Measurements from ENCODE around the gene PLTP. TPM values are rescaled to one million over a fixed set of nuclear protein-coding genes. Genes with fewer than 3 reads are reported as not detected.

The PLTP gene
- polyA plus RNA-seq, 1 experiment: 22.0 TPM

- CTCF ChIA-PET: interaction anchor here (1.1 to 1.7 kb wide), 3 partner anchors 11 to 29 kb away, joined by 3 to 5 read pairs (median 4); no protein-coding TSS in a partner anchor
- POLR2A ChIA-PET: interaction anchor here (0.6 to 1.1 kb wide), 4 partner anchors 14 to 54 kb away, joined by 3 to 9 read pairs (median 5); no protein-coding TSS in a partner anchor
- H3K36me3 ChIP-seq (ENCODE audit: control insufficient read depth, insufficient read depth, low read length): no peaks in the 10 kb centered on the region
- TF ChIP-seq CTCF (IDR thresholded peaks at IDR 0.05; ENCODE audit: insufficient read depth, low read depth, low read length): no peak
- DNase-seq (ENCODE audit: low read depth): no peak
- no peak overlapping the region for H3K4me3 ChIP-seq (ENCODE audit: low read depth, low read length)
- no peaks in the 10 kb centered on the region for H3K27me3 ChIP-seq (ENCODE audit: control insufficient read depth, insufficient read depth, low read length)
Measured at GRCh38 chr20:45918779-45919537, 7.0 kb upstream of the PLTP start.

- no peak for TF ChIP-seq CTCF (IDR thresholded peaks at IDR 0.05; ENCODE audit: insufficient read depth, low read depth, low read length)
- no peaks in the 10 kb centered on the region for H3K36me3 ChIP-seq (ENCODE audit: control insufficient read depth, insufficient read depth, low read length)
- DNase-seq (ENCODE audit: low read depth): no peak
- H3K4me3 ChIP-seq (ENCODE audit: low read depth, low read length): no peak overlapping the region
- no peaks in the 10 kb centered on the region for H3K27me3 ChIP-seq (ENCODE audit: control insufficient read depth, insufficient read depth, low read length)
- ChIA-PET CTCF (interaction anchor here (0.7 to 1.1 kb wide), 2 partner anchors 12 to 28 kb away, joined by 3 read pairs; no protein-coding TSS in a partner anchor), POLR2A (interaction anchor here (0.6 kb wide), 1 partner anchor 15 kb away, joined by 6 read pairs; no protein-coding TSS in a partner anchor)
Measured at GRCh38 chr20:45918182-45918737, 6.3 kb upstream of the PLTP start.

GRCh38 chr20:45917790-45918141 is 5.8 kb upstream of the PLTP start:
- Histone ChIP-seq H3K36me3 (ENCODE audit: control insufficient read depth, insufficient read depth, low read length) (no peaks in the 10 kb centered on the region), H3K4me3 (ENCODE audit: low read depth, low read length) (no peak overlapping the region), H3K27me3 (ENCODE audit: control insufficient read depth, insufficient read depth, low read length) (no peaks in the 10 kb centered on the region)
- ChIA-PET CTCF (interaction anchor here (0.7 to 1.1 kb wide), 2 partner anchors 12 to 27 kb away, joined by 3 read pairs; no protein-coding TSS in a partner anchor), POLR2A (no interaction called here)
- TF ChIP-seq CTCF (IDR thresholded peaks at IDR 0.05; ENCODE audit: insufficient read depth, low read depth, low read length): no peak
- DNase-seq (ENCODE audit: low read depth): no peak

GRCh38 chr20:45913116-45913515 is 1.2 kb upstream of the PLTP start:
- Histone ChIP-seq H3K4me3 (ENCODE audit: low read depth, low read length) (no peak overlapping the region), H3K36me3 (ENCODE audit: control insufficient read depth, insufficient read depth, low read length) (no peaks in the 10 kb centered on the region), H3K27me3 (ENCODE audit: control insufficient read depth, insufficient read depth, low read length) (no peaks in the 10 kb centered on the region)
- CTCF ChIA-PET: no interaction called here
- POLR2A ChIA-PET: no interaction called here
- TF ChIP-seq CTCF (IDR thresholded peaks at IDR 0.05; ENCODE audit: insufficient read depth, low read depth, low read length): no peak
- DNase-seq (ENCODE audit: low read depth): no peak

- H3K36me3 ChIP-seq (ENCODE audit: control insufficient read depth, insufficient read depth, low read length): no peaks in the 10 kb centered on the region
- ChIA-PET POLR2A (no interaction called here), CTCF (no interaction called here)
- H3K4me3 ChIP-seq (ENCODE audit: low read depth, low read length): no peak overlapping the region; the same call in 1 of the 2 replicates
- no peaks in the 10 kb centered on the region for H3K27me3 ChIP-seq (ENCODE audit: control insufficient read depth, insufficient read depth, low read length)
- TF ChIP-seq CTCF (IDR thresholded peaks at IDR 0.05; ENCODE audit: insufficient read depth, low read depth, low read length): no peak
- DNase-seq (ENCODE audit: low read depth): no peak
Measured at GRCh38 chr20:45912344-45912682, 358 bp upstream of the PLTP start.

Data from BJ (cell line).